B cell (primary cell): Measurements from ENCODE around the gene HAPLN1. TPM values are rescaled to one million over a fixed set of nuclear protein-coding genes. Genes with fewer than 3 reads are reported as not detected.

ENCODE experiments used
- ATAC-seq: fragments of 200-7000 bp; cut with Tn5 transposase; one replicate; pipeline ENCODE4 v1.10.0; 2021; ENCODE audit warnings: low read depth, mild to moderate bottlenecking, moderate number of reproducible peaks, moderate library complexity
- CTCF ChIA-PET: fragments of 350-600 bp; sonication (Branson Sonifier 250); formaldehyde crosslinking; loops from one replicate; lab custom pipeline; 2021; ENCODE audit warnings: antibody characterized with exemption, inconsistent platforms; lab: Charles Lee
- POLR2A ChIA-PET: fragments of 350-600 bp; sonication (Branson Sonifier 250); formaldehyde crosslinking; loops from one replicate; lab custom pipeline; 2021; ENCODE audit warnings: antibody characterized with exemption; lab: Charles Lee
- DNase-seq: peaks from one replicate; pipeline ENCODE4 v3.0.0; 2013
- H2AFZ ChIP-seq: 2 replicates; pipeline ENCODE4 v1.6.1; 2012; ENCODE audit warnings: mild to moderate bottlenecking, low read depth, low read length; ENCODE audit not compliant: insufficient read depth, poor library complexity, severe bottlenecking
- H3K27ac ChIP-seq, 2 donors: 1 replicate in 1 of 2; 2 replicates in 1 of 2; pipeline ENCODE4 v1.5.1; 2012 to 2013; ENCODE audit warnings: low read length in 2 of 2, mild to moderate bottlenecking in 2 of 2, moderate library complexity in 1 of 2
- H3K27me3 ChIP-seq, 4 experiments: fragments of 200-600 bp in 1 of 4; sonication (generic) in 1 of 4; replicated peaks in 1 of 4; 1 replicate in 2 of 4; 2 replicates in 2 of 4; pipeline versions ENCODE4 v1.6.1 to v1.7.0; 2013 to 2016; ENCODE audit warnings: low read length in 3 of 4, mild to moderate bottlenecking in 2 of 4, mixed read lengths in 1 of 4, moderate library complexity in 1 of 4; ENCODE audit not compliant: insufficient read depth in 4 of 4, control insufficient read depth in 3 of 4; ENCODE audit errors: control extremely low read depth in 1 of 4
- H3K36me3 ChIP-seq, 2 experiments: replicated peaks in 1 of 2; 1 replicate in 1 of 2; 2 replicates in 1 of 2; pipeline versions ENCODE4 v1.6.1 to v1.7.1; 2013; ENCODE audit warnings: low read length in 1 of 2; ENCODE audit not compliant: insufficient read depth in 2 of 2, control insufficient read depth in 1 of 2; ENCODE audit errors: control extremely low read depth in 1 of 2, extremely low read depth in 1 of 2
- H3K4me1 ChIP-seq, 2 donors: fragments of 200-600 bp in 1 of 2; sonication (generic) in 1 of 2; 1 replicate in 1 of 2; 2 replicates in 1 of 2; pipeline versions ENCODE4 v1.5.1 to v1.6.1; 2013 to 2017; ENCODE audit warnings: low read length in 2 of 2; ENCODE audit not compliant: control insufficient read depth in 2 of 2, insufficient read depth in 2 of 2
- H3K4me2 ChIP-seq: replicated peaks from 2 replicates; pipeline ENCODE3; 2012; ENCODE audit warnings: mild to moderate bottlenecking, low read depth, low read length; ENCODE audit not compliant: poor library complexity, severe bottlenecking
- H3K4me3 ChIP-seq, 5 experiments: fragments of 200-600 bp in 1 of 5; sonication (generic) in 1 of 5; 1 replicate in 3 of 5; 2 replicates in 2 of 5; pipeline versions ENCODE4 v1.5.1 to v1.7.0; 2011 to 2016; ENCODE audit warnings: low read length in 4 of 5, mild to moderate bottlenecking in 4 of 5, low read depth in 2 of 5, control low read depth in 1 of 5, moderate library complexity in 1 of 5; ENCODE audit not compliant: insufficient read depth in 1 of 5; ENCODE audit errors: control extremely low read depth in 1 of 5, extremely low read depth in 1 of 5
- H3K79me2 ChIP-seq: fragments of 200-600 bp; sonication (generic); one replicate; pipeline ENCODE4 v1.6.0; 2016; ENCODE audit warnings: low read length; ENCODE audit not compliant: control insufficient read depth, insufficient read depth
- H3K9ac ChIP-seq: fragments of 200-600 bp; sonication (generic); 2 replicates; pipeline ENCODE4 v1.6.1; 2017; ENCODE audit warnings: mild to moderate bottlenecking, low read length, moderate library complexity
- H3K9me3 ChIP-seq, 3 donors: one replicate each; pipeline versions ENCODE4 v1.6.1 to v1.7.1; 2013; ENCODE audit warnings: low read length in 2 of 3; ENCODE audit not compliant: control insufficient read depth in 2 of 3, insufficient read depth in 1 of 3; ENCODE audit errors: control extremely low read depth in 1 of 3
- H4K20me1 ChIP-seq: 2 replicates; pipeline ENCODE4 v1.6.0; 2012; ENCODE audit warnings: mild to moderate bottlenecking, low read length; ENCODE audit not compliant: insufficient read depth, control insufficient read depth, poor library complexity, severe bottlenecking
- H3K27ac Mint-ChIP-seq: one replicate; pipeline ENCODE4 v1.8.0; 2021; ENCODE audit warnings: mixed read lengths
- H3K27me3 Mint-ChIP-seq: one replicate; pipeline ENCODE4 v1.8.0; 2021; ENCODE audit warnings: mixed read lengths
- H3K4me1 Mint-ChIP-seq: one replicate; pipeline ENCODE4 v1.8.0; 2021; ENCODE audit warnings: mixed read lengths
- H3K4me3 Mint-ChIP-seq: one replicate; pipeline ENCODE4 v1.8.0; 2021; ENCODE audit warnings: mixed read lengths
- H3K9me3 Mint-ChIP-seq: one replicate; pipeline ENCODE4 v1.8.0; 2022; ENCODE audit warnings: mixed read lengths; ENCODE audit not compliant: insufficient read depth
- EZH2 ChIP-seq: IDR thresholded peaks from 2 replicates; pipeline ENCODE4 v1.6.1; 2012; ENCODE audit warnings: borderline replicate concordance, low read depth, mild to moderate bottlenecking, moderate library complexity, low read length; ENCODE audit not compliant: insufficient read depth, poor library complexity, severe bottlenecking
- WGBS: methylation state at CpG from one replicate; pipeline ENCODE4 v1.1.5; 2013; ENCODE audit warnings: missing lambda C conversion rate; ENCODE audit not compliant: insufficient coverage; 5-methylcytosine and 5-hydroxymethylcytosine counted together
- intact Hi-C: fragments of 100-400 bp; cut with micrococcal nuclease; formaldehyde crosslinking; loops from one replicate; pipeline ENCODE4 v1.10.0; 2022
- polyA plus RNA-seq: library from polyadenylated mRNA; depleted of rRNA; stranded (reverse); fragments of >200 nt; gene quantifications from 2 replicates; pipeline ENCODE4 v1.2.3, GENCODE V29; 2012
- total RNA-seq, 2 donors: library from RNA; stranded (reverse); fragments of 120-200 nt in 1 of 2; gene quantifications; 1 replicate in 1 of 2; 2 replicates in 1 of 2; pipeline versions ENCODE4 v1.2.3 to v1.2.4, GENCODE V29; 2013 to 2022
- TF ChIP-seq, protein P1 (sequence below): fragments of 200-600 bp; IDR thresholded peaks from one replicate; pipeline ENCODE4 v1.8.0; 2022; ENCODE audit warnings: antibody characterized with exemption, mild to moderate bottlenecking

HAPLN1 gene
- total and polyA plus RNA-seq, 2 donors (not counting 1 experiment from before 2014, with no cell fraction given): not detected

DNA sequence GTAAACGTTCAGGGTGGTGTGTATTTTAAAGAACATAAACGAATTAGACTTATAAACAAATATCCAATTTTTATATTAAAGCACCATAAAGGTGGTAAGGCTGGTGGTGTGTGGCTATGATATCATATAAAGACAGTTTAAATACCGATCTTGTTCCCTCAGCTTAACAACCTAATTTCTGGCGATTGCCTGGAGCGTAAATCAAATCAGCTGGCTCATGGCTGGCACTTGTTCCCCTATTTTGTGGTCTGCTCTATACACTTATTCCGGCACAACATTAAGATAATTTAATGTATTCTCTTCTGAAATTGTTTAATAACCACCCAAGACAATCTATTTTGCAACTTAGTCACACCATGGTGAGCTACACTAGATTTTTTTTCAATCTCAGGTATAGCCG lies 2.4 kb upstream of the HAPLN1 start:
- no peaks in the 10 kb centered on the region for H4K20me1 ChIP-seq
- H3K27me3 Mint-ChIP-seq: peaks cover 58% of the 10 kb centered on the region
- no peaks in the 10 kb centered on the region for H3K36me3 ChIP-seq
- ChIA-PET POLR2A (no interaction called here), CTCF (interaction anchor here (0.8 kb wide), 1 partner anchor 10 kb away, joined by 3 read pairs; no protein-coding TSS in a partner anchor)
- peaks cover 0 to 15% (median 4%) of the 10 kb centered on the region in 4 experiments for H3K27me3 ChIP-seq
- intact Hi-C loops: no loop called here
- H3K4me1 Mint-ChIP-seq: peaks cover 17% of the 10 kb centered on the region
- ATAC-seq: no peak
- H3K4me3 Mint-ChIP-seq: peak overlapping the region; percentile 54
- no peak overlapping the region for H3K4me3 ChIP-seq
- no peak for DNase-seq
- WGBS: 100% methylated on average over 1 of the region's 7 CpGs
- no peak overlapping the region for H2AFZ ChIP-seq
- no peak overlapping the region for H3K4me2 ChIP-seq
- no peak overlapping the region for H3K9ac ChIP-seq
- no peaks in the 10 kb centered on the region for H3K9me3 Mint-ChIP-seq
- H3K79me2 ChIP-seq: no peaks in the 10 kb centered on the region
- no peak overlapping the region for H3K27ac ChIP-seq
- TF ChIP-seq, protein P1, sequence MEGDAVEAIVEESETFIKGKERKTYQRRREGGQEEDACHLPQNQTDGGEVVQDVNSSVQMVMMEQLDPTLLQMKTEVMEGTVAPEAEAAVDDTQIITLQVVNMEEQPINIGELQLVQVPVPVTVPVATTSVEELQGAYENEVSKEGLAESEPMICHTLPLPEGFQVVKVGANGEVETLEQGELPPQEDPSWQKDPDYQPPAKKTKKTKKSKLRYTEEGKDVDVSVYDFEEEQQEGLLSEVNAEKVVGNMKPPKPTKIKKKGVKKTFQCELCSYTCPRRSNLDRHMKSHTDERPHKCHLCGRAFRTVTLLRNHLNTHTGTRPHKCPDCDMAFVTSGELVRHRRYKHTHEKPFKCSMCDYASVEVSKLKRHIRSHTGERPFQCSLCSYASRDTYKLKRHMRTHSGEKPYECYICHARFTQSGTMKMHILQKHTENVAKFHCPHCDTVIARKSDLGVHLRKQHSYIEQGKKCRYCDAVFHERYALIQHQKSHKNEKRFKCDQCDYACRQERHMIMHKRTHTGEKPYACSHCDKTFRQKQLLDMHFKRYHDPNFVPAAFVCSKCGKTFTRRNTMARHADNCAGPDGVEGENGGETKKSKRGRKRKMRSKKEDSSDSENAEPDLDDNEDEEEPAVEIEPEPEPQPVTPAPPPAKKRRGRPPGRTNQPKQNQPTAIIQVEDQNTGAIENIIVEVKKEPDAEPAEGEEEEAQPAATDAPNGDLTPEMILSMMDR: no peak
- TF ChIP-seq EZH2: no peak
- H3K27ac Mint-ChIP-seq: no peak overlapping the region
- no peaks in the 10 kb centered on the region for H3K9me3 ChIP-seq
- peaks cover 4 to 9% of the 10 kb centered on the region in 2 donors for H3K4me1 ChIP-seq

- Histone ChIP-seq H3K27ac (no peak overlapping the region), H3K27me3 (peaks cover 0 to 15% (median 4%) of the 10 kb centered on the region in 4 experiments), H3K9me3 (no peaks in the 10 kb centered on the region), H4K20me1 (no peaks in the 10 kb centered on the region), H3K4me2 (peak overlapping the region; percentile 64), H3K4me3 (peak overlapping the region in 1 of 5 experiments; percentile 19), H3K36me3 (no peaks in the 10 kb centered on the region), H3K4me1 (peaks cover 4 to 9% of the 10 kb centered on the region in 2 donors), H3K79me2 (no peaks in the 10 kb centered on the region), H2AFZ (peak overlapping the region; percentile 59), H3K9ac (no peak overlapping the region)
- ChIA-PET POLR2A (no interaction called here), CTCF (interaction anchor here (0.8 to 1.6 kb wide), 2 partner anchors 9 to 10 kb away, joined by 3 to 6 read pairs; no protein-coding TSS in a partner anchor)
- peaks cover 17% of the 10 kb centered on the region for H3K4me1 Mint-ChIP-seq
- H3K27me3 Mint-ChIP-seq: peaks cover 58% of the 10 kb centered on the region
- ATAC-seq: no peak
- H3K27ac Mint-ChIP-seq: no peak overlapping the region
- TF ChIP-seq, protein P1: no peak
- TF ChIP-seq EZH2: no peak
- peak overlapping the region; percentile 68 for H3K4me3 Mint-ChIP-seq
- H3K9me3 Mint-ChIP-seq: no peaks in the 10 kb centered on the region
- intact Hi-C loops: no loop called here
- WGBS: 7% methylated on average over 69 of the region's 72 CpGs
- DNase-seq: no peak
Observed at GRCh38 chr5:83721953-83722901, 1.6 kb upstream of the HAPLN1 start.
